ENCODE measurements around the gene VWF. TPM values are rescaled to one million over a fixed set of nuclear protein-coding genes. Genes with fewer than 3 reads are reported as not detected.

VWF gene
- total and polyA plus RNA-seq, 2 donors (not counting 1 experiment from before 2014, with no cell fraction given): not detected

DNA sequence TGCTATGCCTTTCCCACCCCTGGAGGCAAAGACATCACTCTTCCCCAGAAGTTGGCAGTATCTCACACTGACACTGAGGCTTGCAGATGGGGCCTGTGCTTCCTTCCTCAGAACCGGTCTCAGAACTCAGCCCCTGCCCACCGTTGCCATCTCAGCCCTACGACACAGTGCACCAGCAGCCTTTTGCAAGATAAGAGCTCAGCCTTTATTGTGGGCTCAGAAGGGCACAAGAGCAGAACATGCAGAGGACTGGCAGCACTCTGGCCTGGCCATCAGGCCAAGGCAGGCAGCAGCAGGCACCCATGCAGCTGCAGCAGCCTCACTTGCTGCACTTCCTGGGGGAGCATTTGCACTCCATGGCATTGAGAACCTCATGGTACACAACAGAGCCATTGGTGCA, 175.8 kb downstream of the VWF start:
- no peak overlapping the region for H2AFZ ChIP-seq (ENCODE audit: insufficient read depth, low read depth, low read length, poor library complexity, severe bottlenecking)
- H3K27ac ChIP-seq (ENCODE audit: low read length in 2 of 2): no peak overlapping the region
- no peaks in the 10 kb centered on the region for H3K36me3 ChIP-seq (replicated peaks in 1 of 2; ENCODE audit: control extremely low read depth in 1 of 2, control insufficient read depth in 1 of 2, extremely low read depth in 1 of 2, insufficient read depth in 2 of 2, low read length in 1 of 2)
- H3K4me3 ChIP-seq (ENCODE audit: control extremely low read depth in 1 of 5, extremely low read depth in 1 of 5, insufficient read depth in 1 of 5, low read depth in 2 of 5, low read length in 4 of 5): no peak overlapping the region
- H3K27ac Mint-ChIP-seq: no peak overlapping the region
- peaks cover 0 to 8% (median 0%) of the 10 kb centered on the region in 3 donors for H3K9me3 ChIP-seq (ENCODE audit: control extremely low read depth in 1 of 3, control insufficient read depth in 2 of 3, insufficient read depth in 1 of 3, low read length in 2 of 3)
- TF ChIP-seq, protein P1, sequence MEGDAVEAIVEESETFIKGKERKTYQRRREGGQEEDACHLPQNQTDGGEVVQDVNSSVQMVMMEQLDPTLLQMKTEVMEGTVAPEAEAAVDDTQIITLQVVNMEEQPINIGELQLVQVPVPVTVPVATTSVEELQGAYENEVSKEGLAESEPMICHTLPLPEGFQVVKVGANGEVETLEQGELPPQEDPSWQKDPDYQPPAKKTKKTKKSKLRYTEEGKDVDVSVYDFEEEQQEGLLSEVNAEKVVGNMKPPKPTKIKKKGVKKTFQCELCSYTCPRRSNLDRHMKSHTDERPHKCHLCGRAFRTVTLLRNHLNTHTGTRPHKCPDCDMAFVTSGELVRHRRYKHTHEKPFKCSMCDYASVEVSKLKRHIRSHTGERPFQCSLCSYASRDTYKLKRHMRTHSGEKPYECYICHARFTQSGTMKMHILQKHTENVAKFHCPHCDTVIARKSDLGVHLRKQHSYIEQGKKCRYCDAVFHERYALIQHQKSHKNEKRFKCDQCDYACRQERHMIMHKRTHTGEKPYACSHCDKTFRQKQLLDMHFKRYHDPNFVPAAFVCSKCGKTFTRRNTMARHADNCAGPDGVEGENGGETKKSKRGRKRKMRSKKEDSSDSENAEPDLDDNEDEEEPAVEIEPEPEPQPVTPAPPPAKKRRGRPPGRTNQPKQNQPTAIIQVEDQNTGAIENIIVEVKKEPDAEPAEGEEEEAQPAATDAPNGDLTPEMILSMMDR (IDR thresholded peaks at IDR 0.05): no peak
- no peak for TF ChIP-seq EZH2 (IDR thresholded peaks at IDR 0.05; ENCODE audit: borderline replicate concordance, insufficient read depth, low read depth, low read length, poor library complexity, severe bottlenecking)
- no peaks in the 10 kb centered on the region for H3K4me1 Mint-ChIP-seq
- peaks cover 58% of the 10 kb centered on the region for H3K27me3 Mint-ChIP-seq
- peaks cover 0 to 52% (median 15%) of the 10 kb centered on the region in 4 experiments for H3K27me3 ChIP-seq (replicated peaks in 1 of 4; ENCODE audit: control extremely low read depth in 1 of 4, control insufficient read depth in 3 of 4, insufficient read depth in 4 of 4, low read length in 3 of 4)
- ATAC-seq (ENCODE audit: low read depth) (no peak), DNase-seq (no peak)
- POLR2A ChIA-PET: no interaction called here
- intact Hi-C loops (cut with micrococcal nuclease): no loop called here
- H3K4me3 Mint-ChIP-seq: no peak overlapping the region
- no peaks in the 10 kb centered on the region for H3K4me1 ChIP-seq (ENCODE audit: control insufficient read depth in 2 of 2, insufficient read depth in 2 of 2, low read length in 2 of 2)
- no peaks in the 10 kb centered on the region for H3K79me2 ChIP-seq (ENCODE audit: control insufficient read depth, insufficient read depth, low read length)
- CTCF ChIA-PET: no interaction called here
- no peaks in the 10 kb centered on the region for H3K9me3 Mint-ChIP-seq (ENCODE audit: insufficient read depth)
- 35% methylated on average over 3 of the region's 3 CpGs for WGBS (ENCODE audit: insufficient coverage)
- H3K4me2 ChIP-seq (replicated peaks; ENCODE audit: low read depth, low read length, poor library complexity, severe bottlenecking): no peak overlapping the region
- no peaks in the 10 kb centered on the region for H4K20me1 ChIP-seq (ENCODE audit: control insufficient read depth, insufficient read depth, low read length, poor library complexity, severe bottlenecking)
- no peak overlapping the region for H3K9ac ChIP-seq (ENCODE audit: low read length)

DNA sequence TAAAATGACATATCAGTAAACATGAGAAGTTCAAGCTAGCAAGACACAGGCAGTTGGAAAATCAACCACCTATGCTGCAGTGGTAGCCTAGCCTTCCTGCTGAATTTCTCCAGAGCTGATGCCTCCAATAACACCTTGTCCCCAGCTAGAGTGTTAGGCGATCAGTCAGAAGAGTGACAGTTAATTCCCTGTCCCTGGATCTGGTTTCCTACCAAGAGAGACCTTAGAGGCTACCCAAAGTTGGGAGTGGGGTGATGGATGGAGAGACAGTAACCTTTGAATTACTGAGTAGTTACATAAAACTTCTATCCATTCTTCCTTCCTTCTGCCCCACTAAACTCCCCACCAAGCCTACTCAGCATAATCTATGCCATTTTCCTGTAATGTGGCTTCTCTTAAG, 177.5 kb downstream of the VWF start:
- ATAC-seq (ENCODE audit: low read depth): no peak
- H3K4me3 ChIP-seq (ENCODE audit: control extremely low read depth in 1 of 5, extremely low read depth in 1 of 5, insufficient read depth in 1 of 5, low read depth in 2 of 5, low read length in 4 of 5): no peak overlapping the region
- intact Hi-C loops (cut with micrococcal nuclease): no loop called here
- no peaks in the 10 kb centered on the region for H4K20me1 ChIP-seq (ENCODE audit: control insufficient read depth, insufficient read depth, low read length, poor library complexity, severe bottlenecking)
- WGBS (ENCODE audit: insufficient coverage): no CpG with 5 or more reads among the region's 1 CpG
- no peak overlapping the region for H3K4me2 ChIP-seq (replicated peaks; ENCODE audit: low read depth, low read length, poor library complexity, severe bottlenecking)
- H2AFZ ChIP-seq (ENCODE audit: insufficient read depth, low read depth, low read length, poor library complexity, severe bottlenecking): no peak overlapping the region
- H3K27me3 ChIP-seq (replicated peaks in 1 of 4; ENCODE audit: control extremely low read depth in 1 of 4, control insufficient read depth in 3 of 4, insufficient read depth in 4 of 4, low read length in 3 of 4): peaks cover 0 to 52% (median 15%) of the 10 kb centered on the region in 4 experiments
- H3K4me1 Mint-ChIP-seq: no peaks in the 10 kb centered on the region
- no peaks in the 10 kb centered on the region for H3K4me1 ChIP-seq (ENCODE audit: control insufficient read depth in 2 of 2, insufficient read depth in 2 of 2, low read length in 2 of 2)
- H3K27ac Mint-ChIP-seq: no peak overlapping the region
- peaks cover 59% of the 10 kb centered on the region for H3K27me3 Mint-ChIP-seq
- no peak overlapping the region for H3K9ac ChIP-seq (ENCODE audit: low read length)
- TF ChIP-seq, protein P1 (IDR thresholded peaks at IDR 0.05): no peak
- no peak for TF ChIP-seq EZH2 (IDR thresholded peaks at IDR 0.05; ENCODE audit: borderline replicate concordance, insufficient read depth, low read depth, low read length, poor library complexity, severe bottlenecking)
- no peaks in the 10 kb centered on the region for H3K9me3 Mint-ChIP-seq (ENCODE audit: insufficient read depth)
- ChIA-PET CTCF (no interaction called here), POLR2A (no interaction called here)
- DNase-seq: no peak
- H3K9me3 ChIP-seq (ENCODE audit: control extremely low read depth in 1 of 3, control insufficient read depth in 2 of 3, insufficient read depth in 1 of 3, low read length in 2 of 3): peaks cover 0 to 8% (median 0%) of the 10 kb centered on the region in 3 donors
- H3K27ac ChIP-seq (ENCODE audit: low read length in 2 of 2): no peak overlapping the region
- H3K36me3 ChIP-seq (replicated peaks in 1 of 2; ENCODE audit: control extremely low read depth in 1 of 2, control insufficient read depth in 1 of 2, extremely low read depth in 1 of 2, insufficient read depth in 2 of 2, low read length in 1 of 2): no peaks in the 10 kb centered on the region
- H3K4me3 Mint-ChIP-seq: no peak overlapping the region
- no peaks in the 10 kb centered on the region for H3K79me2 ChIP-seq (ENCODE audit: control insufficient read depth, insufficient read depth, low read length)
